IMR-90 (cell line): Measurements from ENCODE around the gene LDAH. TPM values are rescaled to one million over a fixed set of nuclear protein-coding genes. Genes with fewer than 3 reads are reported as not detected.

Source experiments
- ATAC-seq: fragments of 200-7000 bp; cut with Tn5 transposase; 2 replicates; pipeline ENCODE4 v1.9.1; 2020; ENCODE audit warnings: low read depth, mild to moderate bottlenecking, moderate library complexity
- BruUV-seq: library from RNA; stranded (reverse); fragments of 400-500 nt; replicated peaks from 2 replicates; lab custom pipeline; 2021; lab: Mats Ljungman, UMichigan
- CTCF ChIA-PET: fragments of 300-600 bp; formaldehyde crosslinking; extraction: SDS; loops from one replicate; lab custom pipeline; 2021; ENCODE audit warnings: antibody characterized with exemption; lab: Yijun Ruan, JAX
- POLR2A ChIA-PET: fragments of 300-600 bp; sonication (Branson Sonifier 250); formaldehyde crosslinking; loops from one replicate; lab custom pipeline; 2022; ENCODE audit warnings: antibody characterized with exemption; ENCODE audit not compliant: unreplicated experiment; lab: Charles Lee
- DNase-seq: peaks from one replicate; pipeline ENCODE4 v3.0.0; 2013
- H2AFZ ChIP-seq: replicated peaks from 2 replicates; pipeline ENCODE3; 2013; ENCODE audit warnings: low read length, mild to moderate bottlenecking; ENCODE audit not compliant: poor library complexity
- H2AK5ac ChIP-seq: 2 replicates; pipeline ENCODE4 v1.6.1; 2013; ENCODE audit warnings: low read depth, low read length, inconsistent platforms
- H2AK9ac ChIP-seq: replicated peaks from 2 replicates; pipeline ENCODE3; 2013; ENCODE audit warnings: mild to moderate bottlenecking, low read depth, low read length, moderate library complexity; ENCODE audit not compliant: poor library complexity
- H2BK120ac ChIP-seq: 2 replicates; pipeline ENCODE4 v1.6.1; 2013; ENCODE audit warnings: low read depth, low read length, inconsistent platforms
- H2BK15ac ChIP-seq: 3 replicates; pipeline ENCODE4 v1.6.1; 2013; ENCODE audit warnings: low read depth, low read length, inconsistent platforms
- H2BK20ac ChIP-seq: 2 replicates; pipeline ENCODE4 v1.6.1; 2013; ENCODE audit warnings: low read depth, mild to moderate bottlenecking, inconsistent platforms, low read length, moderate library complexity
- H2BK5ac ChIP-seq: 2 replicates; pipeline ENCODE4 v1.6.1; 2013; ENCODE audit warnings: mild to moderate bottlenecking, low read depth, low read length, inconsistent platforms; ENCODE audit not compliant: poor library complexity, severe bottlenecking
- H3K14ac ChIP-seq: replicated peaks from 2 replicates; pipeline ENCODE4 v1.6.1; 2013; ENCODE audit warnings: low read depth, low read length, inconsistent platforms
- H3K18ac ChIP-seq: 2 replicates; pipeline ENCODE4 v1.6.1; 2013; ENCODE audit warnings: low read depth, low read length, control low read depth
- H3K23ac ChIP-seq: 2 replicates; pipeline ENCODE4 v1.6.1; 2013; ENCODE audit warnings: low read depth, low read length, inconsistent platforms
- H3K27ac ChIP-seq: 2 replicates; pipeline ENCODE4 v1.5.1; 2013; ENCODE audit warnings: mild to moderate bottlenecking, control low read depth, low read length; ENCODE audit not compliant: insufficient read depth
- H3K27me3 ChIP-seq: 2 replicates; pipeline ENCODE4 v1.6.1; 2013; ENCODE audit warnings: low read length; ENCODE audit not compliant: control insufficient read depth, insufficient read depth
- H3K36me3 ChIP-seq: 2 replicates; pipeline ENCODE4 v1.6.1; 2013; ENCODE audit warnings: low read length, mixed read lengths; ENCODE audit not compliant: control insufficient read depth, insufficient read depth
- H3K4ac ChIP-seq: 2 replicates; pipeline ENCODE4 v1.6.1; 2013; ENCODE audit warnings: low read depth, low read length, inconsistent platforms
- H3K4me1 ChIP-seq: 2 replicates; pipeline ENCODE4 v1.6.1; 2013; ENCODE audit warnings: low read length, mixed read lengths; ENCODE audit not compliant: control insufficient read depth, insufficient read depth
- H3K4me2 ChIP-seq: 2 replicates; pipeline ENCODE4 v1.6.1; 2013; ENCODE audit warnings: low read depth, mild to moderate bottlenecking, control low read depth, low read length, moderate library complexity
- H3K4me3 ChIP-seq: 2 replicates; pipeline ENCODE4 v1.5.1; 2013; ENCODE audit warnings: low read depth, mild to moderate bottlenecking, control low read depth, low read length, moderate library complexity; ENCODE audit not compliant: insufficient read depth
- H3K56ac ChIP-seq: 2 replicates; pipeline ENCODE4 v1.6.1; 2013; ENCODE audit warnings: low read length, inconsistent platforms; ENCODE audit not compliant: insufficient read depth; ENCODE audit errors: extremely low read depth
- H3K79me1 ChIP-seq, 2 experiments: 2 replicates each; pipeline ENCODE4 v1.6.1; 2013; ENCODE audit warnings: low read length in 2 of 2, inconsistent platforms in 1 of 2, low read depth in 1 of 2
- H3K9ac ChIP-seq: 2 replicates; pipeline ENCODE4 v1.6.1; 2013; ENCODE audit warnings: low read depth, low read length, control low read depth
- H3K9me1 ChIP-seq: 2 replicates; pipeline ENCODE4 v1.6.1; 2013; ENCODE audit warnings: low read length, inconsistent platforms; ENCODE audit not compliant: insufficient read depth
- H3K9me3 ChIP-seq: 2 replicates; pipeline ENCODE4 v1.6.1; 2013; ENCODE audit warnings: low read length; ENCODE audit not compliant: control insufficient read depth, insufficient read depth
- H4K20me1 ChIP-seq: 2 replicates; pipeline ENCODE4 v1.6.1; 2013; ENCODE audit warnings: low read length, inconsistent platforms; ENCODE audit not compliant: insufficient read depth
- H4K5ac ChIP-seq: 2 replicates; pipeline ENCODE4 v1.6.1; 2013; ENCODE audit warnings: mild to moderate bottlenecking, low read depth, low read length, control low read depth
- H4K8ac ChIP-seq, 2 experiments: 2 replicates each; pipeline ENCODE4 v1.6.1; 2013; ENCODE audit warnings: low read depth in 2 of 2, low read length in 2 of 2, control low read depth in 1 of 2, inconsistent platforms in 1 of 2
- H4K91ac ChIP-seq: 2 replicates; pipeline ENCODE4 v1.6.1; 2013; ENCODE audit warnings: low read depth, low read length, inconsistent platforms; ENCODE audit not compliant: insufficient read depth
- MAZ ChIP-seq: IDR thresholded peaks from 2 replicates; pipeline ENCODE4 v1.6.1; 2012; ENCODE audit warnings: low read depth, mild to moderate bottlenecking, low read length, improper control_type of control experiment, moderate library complexity, borderline replicate concordance
- POLR2A ChIP-seq: IDR thresholded peaks from 2 replicates; pipeline ENCODE4 v1.6.1; 2012; ENCODE audit warnings: mild to moderate bottlenecking, low read depth, low read length
- RFX5 ChIP-seq: IDR thresholded peaks from 2 replicates; pipeline ENCODE4 v1.8.0; 2012; ENCODE audit warnings: low read depth, mild to moderate bottlenecking, low read length, moderate library complexity
- WGBS, 2 experiments: methylation state at CpG; one replicate each; pipeline versions ENCODE4 v1.1.5 to v1.1.7; 2013; ENCODE audit warnings: missing lambda C conversion rate in 2 of 2; ENCODE audit not compliant: insufficient read length in 1 of 2; ENCODE audit errors: extremely low coverage in 2 of 2; 5-methylcytosine and 5-hydroxymethylcytosine counted together
- dilution Hi-C: fragments of 300-500 bp; cut with HindIII; formaldehyde crosslinking; loops from one replicate; pipeline ENCODE4 v1.14.3; 2018; ENCODE audit warnings: low sequenced_read_pairs; ENCODE audit not compliant: unreplicated experiment
- in situ Hi-C: fragments of 300-500 bp; cut with MboI; formaldehyde crosslinking; loops from 3 replicates; pipeline ENCODE4 v1.14.3; 2019; ENCODE audit warnings: low sequenced_read_pairs, inconsistent platforms, mixed read lengths
- intact Hi-C: fragments of 100-400 bp; cut with micrococcal nuclease; formaldehyde crosslinking; loops from 2 replicates; pipeline ENCODE4 v1.10.0; 2022
- polyA plus RNA-seq, 3 experiments: library from polyadenylated mRNA; depleted of rRNA; stranded (reverse); fragments of >200 nt; gene quantifications; 2 replicates each; pipeline ENCODE4 v1.2.3, GENCODE V29; 2012; ENCODE audit warnings: low replicate concordance in 1 of 3
- total RNA-seq: library from RNA; depleted of rRNA; stranded (reverse); fragments of >200 nt; gene quantifications from 2 replicates; pipeline ENCODE4 v1.2.3, GENCODE V29; 2012

Gene LDAH
- total and polyA plus RNA-seq, 2 of the 4 experiments (the other 2 are of a cell fraction), result 12.1 to 31.7 TPM

DNA sequence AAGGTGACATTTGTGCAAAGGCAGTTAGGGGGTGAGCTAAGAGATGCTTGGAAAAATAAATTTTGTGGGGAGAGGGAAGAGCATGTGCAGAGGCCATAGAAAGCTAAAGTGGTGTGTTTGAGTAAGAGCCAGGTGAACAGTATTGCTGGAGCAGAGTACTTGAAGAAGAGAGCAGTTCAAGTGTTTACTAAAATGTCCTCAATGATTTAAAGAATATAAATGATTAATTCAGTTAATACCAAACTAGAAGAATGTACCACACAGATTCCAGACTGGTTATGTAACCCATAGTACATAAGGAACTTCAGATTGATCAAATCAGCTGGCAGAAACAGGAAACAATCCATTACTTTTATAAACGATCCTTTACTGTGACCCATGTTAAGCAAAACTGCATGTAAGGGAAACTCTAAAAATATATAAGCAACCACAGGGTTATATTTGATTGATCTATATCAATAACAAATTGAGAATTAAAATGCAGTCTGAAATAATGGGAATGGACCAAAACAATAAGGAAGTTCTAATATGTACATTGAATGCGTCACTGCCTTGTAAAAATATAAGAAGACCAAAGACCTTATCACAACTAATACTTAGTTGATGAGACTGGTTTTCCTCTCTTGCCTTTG, 76.9 kb downstream of the LDAH start:
- H2AK9ac ChIP-seq, result no peak overlapping the region
- no peak overlapping the region for H3K4ac ChIP-seq
- no peak overlapping the region for H2BK15ac ChIP-seq
- no peak for ATAC-seq
- H3K9me1 ChIP-seq, result no peaks in the 10 kb centered on the region
- no peak overlapping the region for H4K8ac ChIP-seq
- no peak overlapping the region for H3K9ac ChIP-seq
- DNase-seq, result no peak
- no peaks in the 10 kb centered on the region; a peak in 2 of 4 replicates for H3K79me1 ChIP-seq
- no peak overlapping the region for H2BK20ac ChIP-seq
- H3K23ac ChIP-seq, result no peak overlapping the region
- no peak overlapping the region for H3K14ac ChIP-seq
- in situ Hi-C loops, result no loop called here
- no peak overlapping the region for H4K91ac ChIP-seq
- H3K9me3 ChIP-seq, result no peaks in the 10 kb centered on the region
- no TSS peak for BruUV-seq
- no peak overlapping the region for H3K4me3 ChIP-seq
- H4K5ac ChIP-seq, result no peak overlapping the region
- H3K36me3 ChIP-seq, result no peaks in the 10 kb centered on the region
- no peak overlapping the region for H3K18ac ChIP-seq
- no peak overlapping the region for H3K56ac ChIP-seq
- H3K27me3 ChIP-seq, result no peaks in the 10 kb centered on the region
- intact Hi-C loops, result no loop called here
- H2AFZ ChIP-seq, result no peak overlapping the region
- 0 out of 2 replicates have a peak, but pooled peaks cover 1% of the 10 kb centered on the region for H3K4me1 ChIP-seq
- no peak overlapping the region for H3K27ac ChIP-seq
- dilution Hi-C loops, result no loop called here
- no peak overlapping the region for H3K4me2 ChIP-seq
- H2AK5ac ChIP-seq, result no peak overlapping the region
- no peak overlapping the region for H2BK120ac ChIP-seq
- WGBS, 2 experiments, result no CpG with 5 or more reads among the region's 2 CpGs
- TF ChIP-seq POLR2A (no peak), MAZ (no peak), RFX5 (no peak)
- ChIA-PET POLR2A (no interaction called here), CTCF (no interaction called here)
- no peaks in the 10 kb centered on the region for H4K20me1 ChIP-seq
- no peak overlapping the region for H2BK5ac ChIP-seq
